ENCODE measurements around the gene CHI3L2. TPM values are rescaled to one million over a fixed set of nuclear protein-coding genes. Genes with fewer than 3 reads are reported as not detected.

Gene CHI3L2
- total and polyA plus RNA-seq, 2 of the 4 experiments (the other 2 are of a cell fraction), result 0.18 to 0.19 TPM

DNA sequence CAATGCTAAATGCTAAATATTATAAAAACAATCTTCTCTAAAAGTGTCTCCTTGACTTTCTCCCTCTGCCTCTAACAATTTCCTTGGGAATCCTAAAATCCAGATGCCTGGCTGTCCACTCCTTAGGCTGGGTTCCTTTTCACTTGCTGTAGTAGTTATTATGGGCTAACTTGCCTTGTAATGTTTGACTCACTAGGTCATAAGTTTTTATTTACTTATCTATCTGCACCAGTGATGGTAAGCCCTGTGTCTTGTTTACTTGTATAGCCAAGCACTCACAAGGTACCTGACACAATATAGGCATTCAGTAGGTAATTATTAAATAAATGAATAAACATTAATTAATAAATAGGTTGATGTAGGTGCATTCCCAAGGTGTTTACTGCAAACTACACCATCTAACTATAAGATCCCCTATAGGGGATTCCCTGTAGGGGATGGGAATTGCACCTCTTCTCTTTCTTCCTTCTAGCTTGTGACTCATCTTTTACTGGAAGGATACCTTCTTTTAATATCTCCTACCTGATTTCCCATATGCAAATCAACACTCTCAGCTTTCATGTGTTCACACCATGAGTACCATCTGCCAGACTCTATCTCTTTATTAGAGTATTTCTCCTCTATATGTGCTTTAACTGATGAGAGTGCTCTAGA is 48.4 kb downstream of the CHI3L2 start:
- Histone ChIP-seq H2BK5ac (ENCODE audit: low read depth, low read length, poor library complexity, severe bottlenecking) (no peak overlapping the region), H4K5ac (ENCODE audit: low read depth, low read length) (no peak overlapping the region), H3K23ac (ENCODE audit: low read depth, low read length) (no peak overlapping the region), H3K9me3 (ENCODE audit: control insufficient read depth, insufficient read depth, low read length) (no peaks in the 10 kb centered on the region; the same call in 1 of the 2 replicates), H3K27ac (ENCODE audit: insufficient read depth, low read length) (no peak overlapping the region), H2AK5ac (ENCODE audit: low read depth, low read length) (no peak overlapping the region), H2BK120ac (ENCODE audit: low read depth, low read length) (no peak overlapping the region), H4K20me1 (ENCODE audit: insufficient read depth, low read length) (no peaks in the 10 kb centered on the region), H2BK20ac (ENCODE audit: low read depth, low read length) (no peak overlapping the region), H3K4me2 (ENCODE audit: low read depth, low read length) (no peak overlapping the region), H2AFZ (replicated peaks; ENCODE audit: low read length, poor library complexity) (no peak overlapping the region), H3K36me3 (ENCODE audit: control insufficient read depth, insufficient read depth, low read length) (no peaks in the 10 kb centered on the region), H3K4ac (ENCODE audit: low read depth, low read length) (no peak overlapping the region), H4K91ac (ENCODE audit: insufficient read depth, low read depth, low read length) (no peak overlapping the region), H3K4me1 (ENCODE audit: control insufficient read depth, insufficient read depth, low read length) (no peaks in the 10 kb centered on the region), H3K4me3 (ENCODE audit: insufficient read depth, low read depth, low read length) (no peak overlapping the region), H3K79me1 (ENCODE audit: low read depth in 1 of 2, low read length in 2 of 2) (no peaks in the 10 kb centered on the region), H3K14ac (replicated peaks; ENCODE audit: low read depth, low read length) (no peak overlapping the region), H2BK15ac (ENCODE audit: low read depth, low read length) (no peak overlapping the region), H3K56ac (ENCODE audit: extremely low read depth, insufficient read depth, low read length) (no peak overlapping the region), H4K8ac (ENCODE audit: low read depth in 2 of 2, low read length in 2 of 2) (no peak overlapping the region), H3K9ac (ENCODE audit: low read depth, low read length) (no peak overlapping the region), H2AK9ac (replicated peaks; ENCODE audit: low read depth, low read length, poor library complexity) (no peak overlapping the region), H3K18ac (ENCODE audit: low read depth, low read length) (no peak overlapping the region), H3K27me3 (ENCODE audit: control insufficient read depth, insufficient read depth, low read length) (peaks cover 11% of the 10 kb centered on the region), H3K9me1 (ENCODE audit: insufficient read depth, low read length) (no peaks in the 10 kb centered on the region)
- intact Hi-C loops (cut with micrococcal nuclease), result no loop called here
- DNase-seq (no peak), ATAC-seq (ENCODE audit: low read depth) (no peak)
- no TSS peak for BruUV-seq (replicated peaks)
- dilution Hi-C loops (cut with HindIII; ENCODE audit: low sequenced_read_pairs, unreplicated experiment), result no loop called here
- ChIA-PET CTCF (no interaction called here), POLR2A (ENCODE audit: unreplicated experiment) (no interaction called here)
- in situ Hi-C loops (cut with MboI; ENCODE audit: low sequenced_read_pairs), result no loop called here
- no peak for TF ChIP-seq POLR2A (IDR thresholded peaks at IDR 0.05; ENCODE audit: low read depth, low read length)
- no peak for TF ChIP-seq NFE2L2 (IDR thresholded peaks at IDR 0.05; ENCODE audit: low read depth, low read length)
- TF ChIP-seq, protein P1, sequence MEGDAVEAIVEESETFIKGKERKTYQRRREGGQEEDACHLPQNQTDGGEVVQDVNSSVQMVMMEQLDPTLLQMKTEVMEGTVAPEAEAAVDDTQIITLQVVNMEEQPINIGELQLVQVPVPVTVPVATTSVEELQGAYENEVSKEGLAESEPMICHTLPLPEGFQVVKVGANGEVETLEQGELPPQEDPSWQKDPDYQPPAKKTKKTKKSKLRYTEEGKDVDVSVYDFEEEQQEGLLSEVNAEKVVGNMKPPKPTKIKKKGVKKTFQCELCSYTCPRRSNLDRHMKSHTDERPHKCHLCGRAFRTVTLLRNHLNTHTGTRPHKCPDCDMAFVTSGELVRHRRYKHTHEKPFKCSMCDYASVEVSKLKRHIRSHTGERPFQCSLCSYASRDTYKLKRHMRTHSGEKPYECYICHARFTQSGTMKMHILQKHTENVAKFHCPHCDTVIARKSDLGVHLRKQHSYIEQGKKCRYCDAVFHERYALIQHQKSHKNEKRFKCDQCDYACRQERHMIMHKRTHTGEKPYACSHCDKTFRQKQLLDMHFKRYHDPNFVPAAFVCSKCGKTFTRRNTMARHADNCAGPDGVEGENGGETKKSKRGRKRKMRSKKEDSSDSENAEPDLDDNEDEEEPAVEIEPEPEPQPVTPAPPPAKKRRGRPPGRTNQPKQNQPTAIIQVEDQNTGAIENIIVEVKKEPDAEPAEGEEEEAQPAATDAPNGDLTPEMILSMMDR (conservative IDR thresholded peaks at IDR 0.05; ENCODE audit: low read depth, low read length), result no peak
- TF ChIP-seq, protein P2, sequence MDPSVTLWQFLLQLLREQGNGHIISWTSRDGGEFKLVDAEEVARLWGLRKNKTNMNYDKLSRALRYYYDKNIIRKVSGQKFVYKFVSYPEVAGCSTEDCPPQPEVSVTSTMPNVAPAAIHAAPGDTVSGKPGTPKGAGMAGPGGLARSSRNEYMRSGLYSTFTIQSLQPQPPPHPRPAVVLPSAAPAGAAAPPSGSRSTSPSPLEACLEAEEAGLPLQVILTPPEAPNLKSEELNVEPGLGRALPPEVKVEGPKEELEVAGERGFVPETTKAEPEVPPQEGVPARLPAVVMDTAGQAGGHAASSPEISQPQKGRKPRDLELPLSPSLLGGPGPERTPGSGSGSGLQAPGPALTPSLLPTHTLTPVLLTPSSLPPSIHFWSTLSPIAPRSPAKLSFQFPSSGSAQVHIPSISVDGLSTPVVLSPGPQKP (IDR thresholded peaks at IDR 0.05; ENCODE audit: borderline replicate concordance, low read depth, low read length), result no peak
